Measurements from ENCODE around the gene SMIM14.

DNA sequence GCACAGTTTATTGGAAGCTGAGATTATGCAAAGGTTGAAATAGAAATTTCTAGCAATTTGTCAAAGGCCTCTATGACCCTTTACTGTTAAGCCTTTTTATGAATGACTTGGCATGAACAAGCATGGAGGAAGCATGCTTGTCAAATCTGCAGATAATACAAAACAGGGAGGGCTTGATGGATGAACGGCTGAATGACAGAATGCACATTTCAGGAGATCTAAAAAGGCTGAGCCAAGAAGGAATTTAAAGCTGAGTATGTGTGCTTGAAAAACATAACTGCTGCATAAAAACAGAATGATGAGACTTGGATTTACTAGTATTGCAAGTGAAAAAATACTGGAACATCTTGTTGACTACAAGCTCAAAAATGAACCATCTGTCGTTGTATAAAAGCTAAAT lies 30.2 kb upstream of the SMIM14 start:
- TF ChIP-seq POLR2A (IDR thresholded peaks at IDR 0.05; ENCODE audit: low read length) (no peak), GATA1 (IDR thresholded peaks at IDR 0.05; ENCODE audit: low read depth, low read length) (no peak)
